GM15510 (cell line): Measurements from ENCODE around the gene RTEL1.

Source experiments
- POLR2A ChIP-seq: IDR thresholded peaks from 3 replicates; pipeline ENCODE4 v1.6.1; 2011; ENCODE audit warnings: borderline replicate concordance; ENCODE audit not compliant: insufficient read length; ENCODE audit errors: extremely low read depth

The RTEL1 gene

DNA sequence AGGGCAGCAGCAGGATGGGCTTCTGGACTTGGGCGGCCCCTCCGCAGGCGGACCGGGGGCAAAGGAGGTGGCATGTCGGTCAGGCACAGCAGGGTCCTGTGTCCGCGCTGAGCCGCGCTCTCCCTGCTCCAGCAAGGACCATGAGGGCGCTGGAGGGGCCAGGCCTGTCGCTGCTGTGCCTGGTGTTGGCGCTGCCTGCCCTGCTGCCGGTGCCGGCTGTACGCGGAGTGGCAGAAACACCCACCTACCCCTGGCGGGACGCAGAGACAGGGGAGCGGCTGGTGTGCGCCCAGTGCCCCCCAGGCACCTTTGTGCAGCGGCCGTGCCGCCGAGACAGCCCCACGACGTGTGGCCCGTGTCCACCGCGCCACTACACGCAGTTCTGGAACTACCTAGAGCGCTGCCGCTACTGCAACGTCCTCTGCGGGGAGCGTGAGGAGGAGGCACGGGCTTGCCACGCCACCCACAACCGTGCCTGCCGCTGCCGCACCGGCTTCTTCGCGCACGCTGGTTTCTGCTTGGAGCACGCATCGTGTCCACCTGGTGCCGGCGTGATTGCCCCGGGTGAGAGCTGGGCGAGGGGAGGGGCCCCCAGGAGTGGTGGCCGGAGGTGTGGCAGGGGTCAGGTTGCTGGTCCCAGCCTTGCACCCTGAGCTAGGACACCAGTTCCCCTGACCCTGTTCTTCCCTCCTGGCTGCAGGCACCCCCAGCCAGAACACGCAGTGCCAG lies 38.7 kb downstream of the RTEL1 start, which contains the start of gene TNFRSF6B:
TSS of gene TNFRSF6B (plus strand) at position 25 of the 729 bp plus-strand sequence. CDS start at position 141, 116 bp downstream.
- TF ChIP-seq POLR2A, result no peak

DNA sequence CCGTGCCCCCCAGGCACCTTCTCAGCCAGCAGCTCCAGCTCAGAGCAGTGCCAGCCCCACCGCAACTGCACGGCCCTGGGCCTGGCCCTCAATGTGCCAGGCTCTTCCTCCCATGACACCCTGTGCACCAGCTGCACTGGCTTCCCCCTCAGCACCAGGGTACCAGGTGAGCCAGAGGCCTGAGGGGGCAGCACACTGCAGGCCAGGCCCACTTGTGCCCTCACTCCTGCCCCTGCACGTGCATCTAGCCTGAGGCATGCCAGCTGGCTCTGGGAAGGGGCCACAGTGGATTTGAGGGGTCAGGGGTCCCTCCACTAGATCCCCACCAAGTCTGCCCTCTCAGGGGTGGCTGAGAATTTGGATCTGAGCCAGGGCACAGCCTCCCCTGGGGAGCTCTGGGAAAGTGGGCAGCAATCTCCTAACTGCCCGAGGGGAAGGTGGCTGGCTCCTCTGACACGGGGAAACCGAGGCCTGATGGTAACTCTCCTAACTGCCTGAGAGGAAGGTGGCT lies 39.3 kb downstream of the RTEL1 start:
- no peak for TF ChIP-seq POLR2A

DNA sequence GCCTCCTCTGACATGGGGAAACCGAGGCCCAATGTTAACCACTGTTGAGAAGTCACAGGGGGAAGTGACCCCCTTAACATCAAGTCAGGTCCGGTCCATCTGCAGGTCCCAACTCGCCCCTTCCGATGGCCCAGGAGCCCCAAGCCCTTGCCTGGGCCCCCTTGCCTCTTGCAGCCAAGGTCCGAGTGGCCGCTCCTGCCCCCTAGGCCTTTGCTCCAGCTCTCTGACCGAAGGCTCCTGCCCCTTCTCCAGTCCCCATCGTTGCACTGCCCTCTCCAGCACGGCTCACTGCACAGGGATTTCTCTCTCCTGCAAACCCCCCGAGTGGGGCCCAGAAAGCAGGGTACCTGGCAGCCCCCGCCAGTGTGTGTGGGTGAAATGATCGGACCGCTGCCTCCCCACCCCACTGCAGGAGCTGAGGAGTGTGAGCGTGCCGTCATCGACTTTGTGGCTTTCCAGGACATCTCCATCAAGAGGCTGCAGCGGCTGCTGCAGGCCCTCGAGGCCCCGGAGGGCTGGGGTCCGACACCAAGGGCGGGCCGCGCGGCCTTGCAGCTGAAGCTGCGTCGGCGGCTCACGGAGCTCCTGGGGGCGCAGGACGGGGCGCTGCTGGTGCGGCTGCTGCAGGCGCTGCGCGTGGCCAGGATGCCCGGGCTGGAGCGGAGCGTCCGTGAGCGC lies 39.9 kb downstream of the RTEL1 start:
- TF ChIP-seq POLR2A, result no peak

DNA sequence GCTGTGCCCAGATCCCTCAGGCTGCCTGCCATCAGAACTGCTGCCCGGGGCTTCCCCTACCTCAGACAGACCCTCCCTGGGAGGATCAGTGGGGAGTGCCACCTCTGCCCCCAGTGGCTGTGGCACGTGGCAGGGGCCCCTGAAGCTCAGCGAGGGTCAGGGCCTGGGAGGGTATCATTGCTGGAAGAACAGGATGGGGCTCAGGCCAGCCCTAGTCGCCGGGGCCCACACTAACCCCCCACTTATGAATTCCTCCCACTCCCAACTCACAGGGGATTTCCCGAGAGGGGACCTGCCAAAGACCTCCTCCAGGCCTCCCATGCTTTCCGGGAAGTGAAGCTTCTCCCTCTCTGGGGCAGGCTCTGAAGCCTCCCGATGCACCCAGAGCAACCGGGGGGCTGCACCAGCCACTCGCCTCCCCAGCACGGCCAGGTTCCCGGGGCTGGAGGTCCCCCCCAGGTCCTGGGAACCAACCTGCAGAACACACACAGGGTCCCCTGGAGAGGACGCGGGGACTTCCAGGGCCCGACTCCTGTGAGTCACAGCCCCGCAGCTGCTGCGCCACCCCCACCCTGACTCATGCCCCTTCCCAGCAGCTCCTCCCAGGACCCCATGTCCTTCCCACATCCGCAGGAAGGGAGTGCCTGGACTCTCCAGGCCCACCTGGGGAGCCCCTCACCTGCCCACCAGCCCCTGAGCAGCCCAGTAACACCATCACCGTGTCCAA lies 40.8 kb downstream of the RTEL1 start:
- TF ChIP-seq POLR2A, result peak; percentile 11

DNA sequence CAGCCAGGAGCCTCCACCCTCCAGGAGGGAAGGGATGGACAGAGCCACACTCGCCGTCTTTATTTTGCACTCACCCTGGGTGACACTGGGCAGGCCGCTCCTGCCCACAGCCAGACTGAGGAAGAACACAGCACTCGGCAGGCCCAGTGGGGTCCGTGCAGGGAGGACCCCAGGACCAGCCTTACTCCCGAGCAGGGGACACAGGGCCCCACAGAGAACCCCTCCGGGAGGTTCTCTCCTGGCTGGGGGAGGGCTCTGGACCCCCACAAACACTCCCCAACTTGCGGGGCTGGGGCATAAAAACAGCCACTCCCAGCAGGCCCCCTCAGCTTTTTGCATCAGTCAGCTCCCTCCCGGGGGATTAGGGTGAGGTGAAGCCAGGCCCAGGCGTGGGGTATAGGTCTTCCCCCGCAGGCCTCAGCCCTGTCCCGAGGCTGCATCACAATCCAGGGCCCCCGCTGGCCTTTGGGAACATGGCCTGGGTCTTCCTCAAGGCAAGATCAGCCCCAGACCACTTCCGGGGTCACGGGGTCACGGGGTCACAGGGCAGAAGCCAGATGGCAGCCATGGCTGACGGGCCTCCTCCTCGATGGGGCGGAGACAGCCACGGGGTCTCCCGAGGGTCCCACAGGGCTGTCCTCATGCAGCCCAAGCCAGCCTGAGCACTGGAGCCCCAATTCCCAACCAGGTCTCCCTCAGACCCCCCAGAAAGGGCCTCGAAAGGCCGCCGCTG lies 41.5 kb downstream of the RTEL1 start:
- no peak for TF ChIP-seq POLR2A

DNA sequence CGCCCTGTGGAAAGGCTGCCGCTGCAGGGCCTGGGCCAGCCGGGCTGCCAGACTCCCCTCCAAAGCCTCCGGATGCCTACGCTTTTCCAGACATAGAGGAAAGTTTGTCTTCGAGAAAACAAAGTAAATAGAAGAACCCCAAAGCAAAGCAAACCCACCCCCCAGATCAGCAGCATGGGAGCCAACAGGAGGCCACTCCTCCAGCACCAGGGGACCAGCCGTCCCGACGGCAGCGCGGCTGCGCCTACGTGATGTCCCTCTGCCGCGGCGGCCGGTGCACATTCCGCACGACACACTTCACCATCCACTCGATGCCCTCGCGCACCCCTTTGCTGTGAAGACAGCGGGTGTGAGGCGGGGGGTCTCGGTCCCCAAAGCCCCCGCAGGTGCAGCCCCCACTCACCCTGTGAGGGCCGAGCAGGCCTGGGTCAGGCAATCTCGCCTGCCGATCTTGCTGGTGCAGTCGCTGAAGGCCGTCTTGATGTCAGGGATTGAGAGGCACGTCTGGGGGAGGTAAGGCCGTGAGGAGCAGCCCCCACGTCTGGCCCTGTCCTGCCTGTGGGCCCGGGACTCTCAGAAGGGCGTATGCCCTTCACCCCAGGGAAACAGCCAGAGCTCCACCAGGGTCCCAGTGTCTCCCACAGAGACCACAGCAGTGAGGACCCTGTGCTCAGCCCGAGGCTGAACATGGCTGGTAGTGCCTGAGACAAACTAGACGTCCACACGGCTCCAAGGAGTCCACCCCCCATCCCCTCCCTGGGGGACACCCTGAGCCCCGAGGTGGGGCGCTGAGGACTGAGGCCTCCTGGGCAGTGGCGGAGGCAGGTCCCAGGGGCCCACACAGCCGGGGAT lies 42.3 kb downstream of the RTEL1 start:
- no peak for TF ChIP-seq POLR2A

DNA sequence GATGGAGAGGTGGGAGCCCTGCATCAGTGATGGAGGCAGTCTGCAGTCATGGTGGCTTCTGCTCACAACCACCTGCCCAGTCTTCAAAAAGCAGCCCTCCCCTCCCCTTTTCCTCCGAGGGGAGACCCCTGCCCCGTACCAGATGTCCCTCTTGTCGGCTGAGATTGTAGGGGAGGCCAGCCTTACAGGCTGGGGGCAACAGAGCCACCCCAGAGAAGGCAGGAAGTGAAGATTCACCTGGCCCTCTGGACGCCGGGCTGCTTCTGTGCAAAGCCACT lies 42.9 kb downstream of the RTEL1 start:
- TF ChIP-seq POLR2A, result no peak

DNA sequence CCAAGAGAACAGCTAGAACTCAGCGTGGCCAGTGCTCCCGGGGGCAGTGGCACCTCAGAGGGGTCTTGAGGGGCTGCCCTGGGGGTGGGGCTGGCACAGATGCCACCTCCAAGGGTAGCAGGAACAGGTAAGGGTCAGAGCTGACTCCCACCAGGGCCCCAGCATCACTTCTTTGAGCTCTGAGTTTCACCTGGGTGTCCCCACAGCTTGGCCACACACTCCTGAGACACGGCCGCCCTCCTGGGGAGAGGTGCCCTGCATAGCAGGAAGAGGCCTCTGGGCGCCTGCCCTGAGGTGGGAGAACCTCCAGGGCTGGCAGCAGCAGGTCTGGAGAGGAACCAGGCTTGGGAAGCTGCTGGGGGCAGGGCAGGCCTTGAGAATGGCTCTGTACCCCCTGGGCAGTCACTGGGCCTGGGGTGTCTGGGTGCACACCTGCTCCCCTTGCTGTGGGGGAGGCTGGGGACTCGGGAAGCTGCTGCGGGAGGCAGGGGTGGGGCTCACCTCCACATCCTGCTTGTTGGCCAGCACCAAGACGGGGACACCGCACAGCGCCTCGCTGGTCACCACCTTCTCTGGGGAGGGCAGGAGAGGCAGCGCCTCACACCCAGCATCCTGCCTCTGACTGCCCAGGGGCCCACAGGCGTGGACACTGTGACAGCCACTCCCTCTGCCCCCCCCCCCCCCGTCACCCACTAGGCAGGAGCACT lies 43.4 kb downstream of the RTEL1 start:
- TF ChIP-seq POLR2A, result no peak

DNA sequence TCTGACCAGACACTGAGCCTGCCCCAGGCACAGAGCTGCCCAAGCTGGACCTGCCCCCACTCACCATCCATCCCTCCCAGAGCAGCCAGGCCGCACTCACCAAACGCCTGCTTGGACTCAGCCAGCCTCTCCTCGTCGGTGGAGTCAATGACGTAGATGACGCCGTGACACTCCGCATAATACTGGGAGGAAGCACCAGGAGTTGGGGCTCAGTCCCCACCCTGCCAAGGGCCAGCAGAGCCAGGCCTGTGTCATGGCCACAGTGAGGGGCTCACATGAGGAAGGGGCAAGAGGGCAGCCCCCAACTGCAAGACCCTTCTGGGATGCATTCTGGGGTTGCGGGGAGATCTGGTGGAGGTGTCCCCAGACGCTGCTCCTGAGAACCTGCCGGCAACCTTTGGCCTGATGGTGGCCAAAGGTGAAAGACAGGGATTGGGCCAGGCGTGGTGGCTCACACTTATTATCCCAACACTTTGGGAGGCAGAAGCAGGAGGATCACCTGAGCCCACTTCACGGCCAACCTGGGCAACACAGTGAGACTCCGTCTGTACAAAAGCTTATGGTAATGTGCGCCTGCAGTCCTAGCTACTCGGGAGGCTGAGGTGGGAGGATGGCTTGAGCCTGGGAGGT lies 44.0 kb downstream of the RTEL1 start:
- no peak for TF ChIP-seq POLR2A

DNA sequence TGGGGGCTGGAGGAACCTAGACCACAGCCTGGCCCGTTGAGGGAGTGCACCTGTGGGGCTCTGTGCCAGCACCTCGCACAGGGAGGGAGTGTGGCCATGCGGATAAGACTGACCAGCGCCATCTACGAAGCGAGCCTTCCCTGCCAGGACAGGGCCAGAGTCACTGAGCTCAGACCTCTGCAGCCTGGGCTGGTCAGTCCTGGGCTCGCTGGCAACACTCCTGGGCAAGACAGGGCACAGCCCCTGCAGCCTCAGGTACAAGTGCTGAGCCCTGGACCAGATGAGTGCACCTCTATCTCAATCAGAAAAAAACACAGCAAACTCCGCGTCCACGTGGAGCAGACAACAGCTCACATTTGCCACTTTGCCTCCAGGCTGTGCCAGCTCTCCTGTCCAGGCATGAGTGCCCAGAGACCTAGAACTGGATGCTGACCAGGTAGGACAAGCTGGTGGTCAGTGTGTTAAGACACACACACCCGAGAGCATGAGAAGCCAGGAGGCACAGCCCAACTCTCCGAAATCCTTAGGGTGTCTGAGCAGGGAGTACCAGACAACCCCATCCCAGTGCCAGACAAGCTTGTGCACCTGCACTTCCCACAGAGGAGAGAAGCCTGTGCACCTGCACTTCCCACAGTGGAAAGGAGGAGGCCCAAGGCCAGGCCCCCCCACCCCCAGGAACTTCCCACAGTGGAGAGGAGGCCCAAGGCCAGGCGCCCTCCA lies 44.8 kb downstream of the RTEL1 start:
- no peak for TF ChIP-seq POLR2A

DNA sequence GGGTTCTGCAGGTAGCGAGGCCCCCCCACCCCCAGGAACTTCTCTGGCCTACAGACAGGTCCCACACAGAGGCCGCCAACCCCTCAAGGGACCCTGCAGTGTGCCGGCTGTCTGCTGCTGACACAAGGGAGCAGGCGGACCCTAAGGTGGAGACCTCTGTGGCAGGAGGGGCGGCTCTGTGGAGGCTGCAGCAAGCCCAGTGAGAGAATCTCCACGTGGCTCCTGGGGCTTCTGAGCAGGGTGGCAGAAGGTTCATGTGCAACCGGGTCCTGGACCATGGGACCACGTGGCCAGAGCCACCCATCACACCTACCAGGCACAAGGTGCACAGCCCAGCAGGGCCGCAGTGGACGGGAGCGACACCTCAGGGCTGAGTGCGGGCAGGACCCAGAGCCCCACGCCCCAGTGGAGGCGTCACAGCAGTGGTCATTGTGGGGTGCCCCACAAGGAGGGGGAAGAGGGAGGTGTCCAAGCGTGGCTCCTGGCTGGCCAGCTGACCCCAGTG lies 45.4 kb downstream of the RTEL1 start:
- TF ChIP-seq POLR2A, result no peak
